ENCODE data around the gene TASP1.
A peak's percentile ranks its signal among the peaks of the same experiment; 100 is the strongest.
"Not testable (repeated sequence)": the region's sequence is repeated elsewhere in the genome, so short reads cannot be mapped to it uniquely, and the experiment has no call there.

The TASP1 gene

GRCh38 chr20:13389115-13389514, 249.6 kb downstream of the TASP1 start:
- DNase-seq: no peak

GRCh38 chr20:13384132-13384531, 254.6 kb downstream of the TASP1 start:
- DNase-seq: no peak

- no peak for DNase-seq
These were observed 255.9 kb downstream of the TASP1 start for GRCh38 chr20:13382786-13383185.

- DNase-seq: not testable (repeated sequence)
These were observed 258.1 kb downstream of the TASP1 start for GRCh38 chr20:13380497-13381229.

GRCh38 chr20:13373400-13373799, 265.3 kb downstream of the TASP1 start:
- DNase-seq: no peak

GRCh38 chr20:13364278-13365170, 274.2 kb downstream of the TASP1 start:
- DNase-seq: no peak

- no peak for DNase-seq
These were observed 275.3 kb downstream of the TASP1 start for GRCh38 chr20:13363473-13363872.

GRCh38 chr20:13362165-13362564, 276.6 kb downstream of the TASP1 start:
- not testable (repeated sequence) for DNase-seq

GRCh38 chr20:13358936-13359335, 279.8 kb downstream of the TASP1 start:
- DNase-seq: not testable (repeated sequence)

- DNase-seq: not testable (repeated sequence)
These were observed 280.9 kb downstream of the TASP1 start for GRCh38 chr20:13357782-13358181.

GRCh38 chr20:13356591-13356990, 282.1 kb downstream of the TASP1 start:
- no peak for DNase-seq

GRCh38 chr20:13355941-13356486, 282.7 kb downstream of the TASP1 start:
- no peak for DNase-seq

GRCh38 chr20:13355411-13355810, 283.3 kb downstream of the TASP1 start:
- no peak for DNase-seq

- DNase-seq: no peak
These were observed 285.3 kb downstream of the TASP1 start for GRCh38 chr20:13353261-13353945.

GRCh38 chr20:13349235-13349604, 289.5 kb downstream of the TASP1 start:
- no peak for DNase-seq

- no peak for DNase-seq
These were observed 290.2 kb downstream of the TASP1 start for GRCh38 chr20:13348311-13349234.

GRCh38 chr20:13344671-13345070, 294.1 kb downstream of the TASP1 start:
- no peak for DNase-seq

GRCh38 chr20:13342469-13343242, 296.1 kb downstream of the TASP1 start:
- DNase-seq: no peak

- peak; percentile 2 for DNase-seq
These were observed 296.9 kb downstream of the TASP1 start for GRCh38 chr20:13341737-13342393.

GRCh38 chr20:13340088-13340487, 298.6 kb downstream of the TASP1 start:
- no peak for DNase-seq
